SK-N-SH (cell line): ENCODE measurements around the gene CEP112.

Source experiments
- CTCF ChIP-seq: fragments of 200-600 bp; sonication (generic); IDR thresholded peaks from 2 replicates; pipeline ENCODE4 v1.6.1; 2017; ENCODE audit warnings: antibody characterized with exemption, mild to moderate bottlenecking, moderate library complexity
- EP300 ChIP-seq, 2 experiments: IDR thresholded peaks; 2 replicates each; pipeline versions ENCODE4 v1.4.0 to v1.6.1; 2012; ENCODE audit warnings: borderline replicate concordance in 1 of 2, low read depth in 1 of 2, low read length in 1 of 2
- EZH2phosphoT487 ChIP-seq: fragments of 200-600 bp; sonication (generic); IDR thresholded peaks from 2 replicates; pipeline ENCODE4 v1.6.1; 2017; ENCODE audit warnings: low read depth, mixed run types, mild to moderate bottlenecking, antibody characterized with exemption, moderate library complexity, borderline replicate concordance
- FOXJ3 ChIP-seq: sonication (generic); formaldehyde crosslinking; IDR thresholded peaks from 2 replicates; pipeline ENCODE4 v1.5.1; 2020; ENCODE audit warnings: mild to moderate bottlenecking, missing genetic modification reagents
- GATA2 ChIP-seq: sonication (generic); formaldehyde crosslinking; IDR thresholded peaks from 2 replicates; pipeline ENCODE4 v1.5.0; 2020; ENCODE audit warnings: mild to moderate bottlenecking, missing genetic modification reagents
- IRF3 ChIP-seq: fragments of 150-350 bp; IDR thresholded peaks from 2 replicates; pipeline ENCODE4 v1.6.1; 2016; ENCODE audit warnings: mild to moderate bottlenecking, low read depth, low read length
- PBX3 ChIP-seq: IDR thresholded peaks from 2 replicates; pipeline ENCODE4; 2012
- POLR2AphosphoS5 ChIP-seq: IDR thresholded peaks from 2 replicates; pipeline ENCODE4 v1.6.1; 2012; ENCODE audit warnings: low read depth, low read length
- RCOR1 ChIP-seq: fragments of 150-350 bp; IDR thresholded peaks from 2 replicates; pipeline ENCODE4 v1.6.1; 2017; ENCODE audit warnings: antibody characterized with exemption, low read length
- REST ChIP-seq: IDR thresholded peaks from 2 replicates; pipeline ENCODE4 v1.6.1; 2012; ENCODE audit warnings: mild to moderate bottlenecking, low read depth, low read length, moderate library complexity
- TAF1 ChIP-seq: IDR thresholded peaks from 2 replicates; pipeline ENCODE4 v1.6.1; 2012; ENCODE audit warnings: low read depth, mild to moderate bottlenecking, low read length, moderate library complexity, borderline replicate concordance
- YY1 ChIP-seq: IDR thresholded peaks from 2 replicates; pipeline ENCODE4 v1.4.0; 2012; ENCODE audit warnings: low read depth, mild to moderate bottlenecking

- TF ChIP-seq EP300 (IDR thresholded peaks at IDR 0.05; ENCODE audit: borderline replicate concordance in 1 of 2, low read depth in 1 of 2, low read length in 1 of 2) = no peak
- no peak for TF ChIP-seq CTCF
- no peak for TF ChIP-seq YY1
- no peak for TF ChIP-seq FOXJ3 (CRISPR knock-in tag)
- no peak for TF ChIP-seq REST
- TF ChIP-seq RCOR1 = no peak
- TF ChIP-seq POLR2AphosphoS5 = no peak
- no peak for TF ChIP-seq GATA2
- no peak for TF ChIP-seq IRF3
- TF ChIP-seq TAF1 = no peak
- TF ChIP-seq EZH2phosphoT487 = no peak
- no peak for TF ChIP-seq PBX3
Observed at GRCh38 chr17:66210208-66210574, 18.3 kb upstream of the CEP112 start.
